WTC11 (cell line): ENCODE measurements around the gene FGF6.

Experiments
- CTCF ChIP-seq: fragments of 200-600 bp; IDR thresholded peaks from 2 replicates; pipeline ENCODE4 v1.8.0; 2022; ENCODE audit warnings: antibody characterized with exemption
- ELF4 ChIP-seq: sonication (generic); formaldehyde crosslinking; IDR thresholded peaks from 2 replicates; pipeline ENCODE4 v1.8.1; 2022; ENCODE audit warnings: low read depth, mild to moderate bottlenecking, moderate library complexity, missing genetic modification reagents
- NFYB ChIP-seq: sonication (generic); formaldehyde crosslinking; conservative IDR thresholded peaks from 2 replicates; pipeline ENCODE4 v1.8.0; 2022; ENCODE audit warnings: low read depth, missing genetic modification reagents
- SMAD4 ChIP-seq: sonication (generic); formaldehyde crosslinking; IDR thresholded peaks from 2 replicates; pipeline ENCODE4 v1.8.0; 2022; ENCODE audit warnings: mild to moderate bottlenecking, missing genetic modification reagents
- SP1 ChIP-seq: sonication (generic); formaldehyde crosslinking; conservative IDR thresholded peaks from 2 replicates; pipeline ENCODE4 v1.8.1; 2022; ENCODE audit warnings: missing genetic modification reagents
- TF ChIP-seq, protein P1 (sequence below): sonication (generic); formaldehyde crosslinking; IDR thresholded peaks from 2 replicates; pipeline ENCODE4 v1.8.1; 2023; ENCODE audit warnings: mild to moderate bottlenecking, missing genetic modification reagents, borderline replicate concordance

GRCh38 chr12:4423528-4424195, 22.0 kb downstream of the FGF6 start:
- TF ChIP-seq SMAD4 (CRISPR knock-in tag): no peak
- no peak for TF ChIP-seq NFYB (CRISPR knock-in tag)
- TF ChIP-seq CTCF: no peak
- TF ChIP-seq SP1 (CRISPR knock-in tag): no peak
- TF ChIP-seq, protein P1, sequence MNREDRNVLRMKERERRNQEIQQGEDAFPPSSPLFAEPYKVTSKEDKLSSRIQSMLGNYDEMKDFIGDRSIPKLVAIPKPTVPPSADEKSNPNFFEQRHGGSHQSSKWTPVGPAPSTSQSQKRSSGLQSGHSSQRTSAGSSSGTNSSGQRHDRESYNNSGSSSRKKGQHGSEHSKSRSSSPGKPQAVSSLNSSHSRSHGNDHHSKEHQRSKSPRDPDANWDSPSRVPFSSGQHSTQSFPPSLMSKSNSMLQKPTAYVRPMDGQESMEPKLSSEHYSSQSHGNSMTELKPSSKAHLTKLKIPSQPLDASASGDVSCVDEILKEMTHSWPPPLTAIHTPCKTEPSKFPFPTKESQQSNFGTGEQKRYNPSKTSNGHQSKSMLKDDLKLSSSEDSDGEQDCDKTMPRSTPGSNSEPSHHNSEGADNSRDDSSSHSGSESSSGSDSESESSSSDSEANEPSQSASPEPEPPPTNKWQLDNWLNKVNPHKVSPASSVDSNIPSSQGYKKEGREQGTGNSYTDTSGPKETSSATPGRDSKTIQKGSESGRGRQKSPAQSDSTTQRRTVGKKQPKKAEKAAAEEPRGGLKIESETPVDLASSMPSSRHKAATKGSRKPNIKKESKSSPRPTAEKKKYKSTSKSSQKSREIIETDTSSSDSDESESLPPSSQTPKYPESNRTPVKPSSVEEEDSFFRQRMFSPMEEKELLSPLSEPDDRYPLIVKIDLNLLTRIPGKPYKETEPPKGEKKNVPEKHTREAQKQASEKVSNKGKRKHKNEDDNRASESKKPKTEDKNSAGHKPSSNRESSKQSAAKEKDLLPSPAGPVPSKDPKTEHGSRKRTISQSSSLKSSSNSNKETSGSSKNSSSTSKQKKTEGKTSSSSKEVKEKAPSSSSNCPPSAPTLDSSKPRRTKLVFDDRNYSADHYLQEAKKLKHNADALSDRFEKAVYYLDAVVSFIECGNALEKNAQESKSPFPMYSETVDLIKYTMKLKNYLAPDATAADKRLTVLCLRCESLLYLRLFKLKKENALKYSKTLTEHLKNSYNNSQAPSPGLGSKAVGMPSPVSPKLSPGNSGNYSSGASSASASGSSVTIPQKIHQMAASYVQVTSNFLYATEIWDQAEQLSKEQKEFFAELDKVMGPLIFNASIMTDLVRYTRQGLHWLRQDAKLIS (CRISPR knock-in tag): no peak
- TF ChIP-seq ELF4: no peak
